Uterus (tissue), 4 donors: ENCODE measurements around the gene CCHCR1. TPM values are rescaled to one million over a fixed set of nuclear protein-coding genes. Genes with fewer than 3 reads are reported as not detected.

ENCODE experiments used
- DNase-seq, 2 donors: peaks; one replicate each; pipeline ENCODE4 v3.0.0-alpha.2; 2019 to 2020
- H3K27ac ChIP-seq, 2 donors: fragments of 200-600 bp; sonication (generic); 1 replicate in 1 of 2; 2 replicates in 1 of 2; pipeline ENCODE4 v1.5.1; 2016 to 2018
- H3K27me3 ChIP-seq, 2 donors: fragments of 200-600 bp; sonication (generic); one replicate each; pipeline ENCODE4 v1.5.1; 2018 to 2019; ENCODE audit warnings: control low read depth in 1 of 2
- H3K36me3 ChIP-seq, 2 donors: fragments of 200-600 bp; sonication (generic); one replicate each; pipeline ENCODE4 v1.5.1; 2019; ENCODE audit warnings: control low read depth in 1 of 2
- H3K4me1 ChIP-seq, 2 donors: fragments of 200-600 bp; sonication (generic); one replicate each; pipeline ENCODE4 v1.5.1; 2018 to 2019; ENCODE audit warnings: control low read depth in 1 of 2
- H3K4me3 ChIP-seq, 2 donors: fragments of 200-600 bp; sonication (generic); 1 replicate in 1 of 2; 2 replicates in 1 of 2; pipeline ENCODE4 v1.5.1; 2018 to 2019; ENCODE audit warnings: mild to moderate bottlenecking in 1 of 2
- H3K9me3 ChIP-seq, 2 donors: fragments of 200-600 bp; sonication (generic); one replicate each; pipeline ENCODE4 v1.5.1; 2019; ENCODE audit warnings: control low read depth in 1 of 2
- CTCF ChIP-seq, 4 experiments: fragments of 200-600 bp in 2 of 4; fragments of 450-650 bp in 2 of 4; sonication (generic) in 2 of 4; IDR thresholded peaks; one replicate each; pipeline ENCODE4 v1.5.1; 2016 to 2019; ENCODE audit warnings: antibody characterized with exemption in 4 of 4, mild to moderate bottlenecking in 2 of 4, moderate library complexity in 1 of 4
- POLR2A ChIP-seq, 2 donors: fragments of 450-650 bp; IDR thresholded peaks; one replicate each; pipeline ENCODE4 v1.6.1; 2016; ENCODE audit warnings: antibody characterized with exemption in 2 of 2, mild to moderate bottlenecking in 1 of 2, moderate library complexity in 1 of 2
- intact Hi-C: fragments of 100-400 bp; cut with DNase I; formaldehyde crosslinking; loops from one replicate; pipeline ENCODE4 v1.15.1; 2023; ENCODE audit warnings: low total_unique reads
- total RNA-seq, 4 donors: library from RNA; depleted of rRNA in 3 of 4; stranded (reverse); fragments of >200 nt in 3 of 4; gene quantifications; one replicate each; pipeline versions ENCODE4 v1.1.0 to v1.2.4, GENCODE V29; 2014 to 2023
- donor health status: DM: yes; HTN: yes; CAD: no.

Gene CCHCR1
- total RNA-seq, 4 donors from 2014 or later: 0.59 to 28.1 (median 12.5) TPM

DNA sequence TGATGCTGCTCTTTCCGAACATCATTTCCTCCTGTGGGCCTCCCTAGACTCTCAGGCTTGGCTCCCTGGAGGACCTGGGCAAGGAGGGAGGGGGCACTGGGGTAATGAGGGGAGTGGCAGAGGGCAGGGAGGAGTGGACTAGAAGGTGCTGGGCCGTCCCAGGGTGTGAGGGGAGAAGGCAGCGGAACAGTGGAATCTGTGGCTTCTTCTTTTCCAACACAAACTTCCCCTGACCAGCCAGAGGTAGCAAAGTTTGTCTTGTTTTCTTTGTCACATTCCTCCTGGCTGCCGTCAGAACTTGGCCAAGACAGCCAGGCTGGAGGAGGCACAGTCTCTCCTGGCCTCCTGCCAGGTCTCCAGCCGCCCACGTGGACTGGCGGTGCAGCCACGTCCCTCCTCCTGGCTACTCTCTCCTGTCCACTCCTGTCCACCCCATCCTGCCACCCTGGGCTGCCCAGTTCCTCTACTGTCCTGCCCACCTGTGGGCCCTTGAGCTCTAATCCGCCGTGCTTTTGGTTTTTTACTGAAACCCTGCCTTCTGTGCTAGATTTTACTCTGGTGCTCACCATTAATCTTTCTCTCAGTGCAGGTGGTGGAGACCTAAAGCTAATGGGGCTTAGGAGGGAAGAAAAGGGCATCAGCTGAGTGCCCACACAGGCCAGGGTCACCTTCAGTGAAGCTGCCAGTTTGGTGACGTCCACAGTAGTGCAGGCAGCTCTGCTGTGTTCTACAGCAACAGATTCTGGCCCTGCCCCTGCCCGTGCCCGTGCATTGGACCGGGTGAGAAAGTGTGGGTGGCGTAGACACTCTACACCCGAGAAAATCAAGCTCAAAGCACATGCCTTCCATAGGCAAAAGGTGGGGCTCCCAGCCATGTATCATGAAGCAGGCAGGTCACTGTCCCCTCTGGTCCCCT is 34.6 kb downstream of the CCHCR1 start:
- no peaks in the 10 kb centered on the region for H3K4me1 ChIP-seq
- intact Hi-C loops: no loop called here
- TF ChIP-seq POLR2A (IDR thresholded peaks at IDR 0.05): no peak
- TF ChIP-seq CTCF (IDR thresholded peaks at IDR 0.05): no peak
- H3K4me3 ChIP-seq: no peak overlapping the region
- DNase-seq: peak; percentile 70 to 84
- H3K27ac ChIP-seq: peak overlapping the region; percentile 50 to 63
- no peaks in the 10 kb centered on the region for H3K36me3 ChIP-seq
- H3K9me3 ChIP-seq: no peaks in the 10 kb centered on the region
- H3K27me3 ChIP-seq: no peaks in the 10 kb centered on the region

GRCh38 chr6:31121131-31121790 is 36.3 kb downstream of the CCHCR1 start:
- Histone ChIP-seq H3K27ac (peak overlapping the region in 1 of 2 donors; percentile 34), H3K4me3 (no peak overlapping the region), H3K27me3 (no peaks in the 10 kb centered on the region), H3K9me3 (no peaks in the 10 kb centered on the region), H3K4me1 (no peaks in the 10 kb centered on the region), H3K36me3 (no peaks in the 10 kb centered on the region)
- TF ChIP-seq CTCF (IDR thresholded peaks at IDR 0.05): no peak
- TF ChIP-seq POLR2A (IDR thresholded peaks at IDR 0.05): no peak
- intact Hi-C loops: no loop called here
- DNase-seq: no peak

DNA sequence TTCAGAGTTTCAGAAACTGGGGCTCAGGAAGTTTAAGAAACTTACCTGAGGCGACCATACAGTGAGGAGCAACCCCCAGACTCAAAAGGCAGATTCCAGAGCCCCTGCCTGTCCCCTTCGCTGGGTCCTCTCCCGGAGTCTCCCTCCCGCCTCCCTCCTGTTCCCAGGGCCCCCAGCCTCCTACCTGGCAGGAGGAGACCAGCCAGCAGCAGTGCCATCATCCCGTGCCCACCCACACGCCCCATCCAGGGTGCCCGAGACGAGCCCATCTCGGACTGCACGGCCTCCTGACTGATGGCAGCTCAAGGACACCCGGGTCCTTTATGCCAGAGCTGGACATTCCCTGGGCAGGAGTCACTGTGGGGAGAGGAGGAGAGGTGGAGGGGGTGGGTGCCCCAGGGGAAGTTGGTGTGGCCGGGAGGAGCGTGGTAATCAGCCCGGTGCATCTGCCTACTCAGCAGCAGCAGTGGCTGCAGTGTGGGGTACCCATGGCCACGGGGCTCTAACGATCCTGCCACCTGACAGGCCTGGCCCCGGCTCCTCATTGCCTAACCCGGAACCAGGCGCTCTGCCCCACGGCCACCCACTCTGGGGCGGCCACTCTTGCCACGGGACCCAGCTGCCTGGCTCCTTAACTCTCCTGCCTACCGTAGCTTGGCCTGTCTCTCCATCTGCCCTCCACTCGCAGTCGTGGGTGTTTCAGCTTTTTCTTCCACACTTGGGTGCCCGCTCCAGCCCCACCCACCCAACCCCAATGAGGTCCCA is 37.3 kb downstream of the CCHCR1 start, which contains the start of gene CDSN:
Gene CDSN, minus strand, starts transcription at position 296 of the 765 bp plus-strand sequence. Its CDS starts 27 bp downstream, at position 269.
- no peaks in the 10 kb centered on the region for H3K9me3 ChIP-seq
- no peak within 1 kb of the TSS for H3K4me3 ChIP-seq
- H3K27me3 ChIP-seq: no peaks in the 10 kb centered on the region
- intact Hi-C loops: no loop called here
- no peak within 1 kb of the TSS for H3K27ac ChIP-seq
- H3K36me3 ChIP-seq: no peaks in the 10 kb centered on the region
- TF ChIP-seq POLR2A (IDR thresholded peaks at IDR 0.05) (no peak), CTCF (IDR thresholded peaks at IDR 0.05) (no peak)
- H3K4me1 ChIP-seq: no peaks in the 10 kb centered on the region
- no peak for DNase-seq

GRCh38 chr6:31118178-31118577 is 39.4 kb downstream of the CCHCR1 start:
- no peak overlapping the region for H3K27ac ChIP-seq
- no peak for TF ChIP-seq POLR2A (IDR thresholded peaks at IDR 0.05)
- TF ChIP-seq CTCF (IDR thresholded peaks at IDR 0.05): no peak
- H3K27me3 ChIP-seq: no peaks in the 10 kb centered on the region
- intact Hi-C loops: no loop called here
- H3K9me3 ChIP-seq: no peaks in the 10 kb centered on the region
- H3K36me3 ChIP-seq: no peaks in the 10 kb centered on the region
- H3K4me3 ChIP-seq: no peak overlapping the region
- DNase-seq: no peak
- peaks cover 0 to 8% of the 10 kb centered on the region in 2 donors for H3K4me1 ChIP-seq
